ENCODE measurements around the gene CXCL9.
A peak's percentile ranks its signal among the peaks of the same experiment; 100 is the strongest.

CXCL9 gene

GRCh38 chr4:75997081-75997480 is 10.2 kb downstream of the CXCL9 start:
- Histone ChIP-seq H3K79me1 (ENCODE audit: low read length) (no peaks in the 10 kb centered on the region), H4K8ac (ENCODE audit: low read depth, low read length) (no peak overlapping the region), H3K79me2 (ENCODE audit: control insufficient read depth, insufficient read depth, low read length) (no peaks in the 10 kb centered on the region), H2AK5ac (ENCODE audit: low read length) (no peak overlapping the region), H3K56ac (ENCODE audit: low read length) (no peak overlapping the region), H2BK15ac (replicated peaks; ENCODE audit: low read depth) (no peak overlapping the region), H2BK5ac (ENCODE audit: low read length) (no peak overlapping the region), H3K23ac (ENCODE audit: low read length) (no peak overlapping the region), H3K27ac (ENCODE audit: low read depth, low read length) (no peak overlapping the region), H3K4me2 (ENCODE audit: low read length) (no peak overlapping the region), H3K9ac (ENCODE audit: low read length) (no peak overlapping the region), H4K5ac (ENCODE audit: low read length) (no peak overlapping the region), H3K4me1 (ENCODE audit: control insufficient read depth, low read depth, low read length) (no peaks in the 10 kb centered on the region), H3K18ac (ENCODE audit: low read length) (no peak overlapping the region), H3K4me3 (ENCODE audit: low read length) (no peak overlapping the region), H3K4ac (ENCODE audit: low read depth, low read length) (no peak overlapping the region), H2BK120ac (ENCODE audit: low read depth, low read length) (no peak overlapping the region), H3K27me3 (ENCODE audit: insufficient read depth, low read length, poor library complexity) (no peaks in the 10 kb centered on the region), H3K36me3 (ENCODE audit: control insufficient read depth, insufficient read depth, low read length) (no peaks in the 10 kb centered on the region)
- no CpG with 5 or more reads among the region's 1 CpG for WGBS (ENCODE audit: extremely low coverage, insufficient coverage, low lambda C conversion rate)
- no peak for DNase-seq

GRCh38 chr4:75995727-75996126 is 11.6 kb downstream of the CXCL9 start:
- Histone ChIP-seq H3K4me2 (ENCODE audit: low read length) (no peak overlapping the region), H3K27me3 (ENCODE audit: insufficient read depth, low read length, poor library complexity) (no peaks in the 10 kb centered on the region), H3K79me1 (ENCODE audit: low read length) (no peaks in the 10 kb centered on the region), H3K27ac (ENCODE audit: low read depth, low read length) (no peak overlapping the region), H4K8ac (ENCODE audit: low read depth, low read length) (no peak overlapping the region), H3K4ac (ENCODE audit: low read depth, low read length) (no peak overlapping the region), H2BK15ac (replicated peaks; ENCODE audit: low read depth) (no peak overlapping the region), H3K79me2 (ENCODE audit: control insufficient read depth, insufficient read depth, low read length) (no peaks in the 10 kb centered on the region), H4K5ac (ENCODE audit: low read length) (no peak overlapping the region), H3K23ac (ENCODE audit: low read length) (no peak overlapping the region), H2BK120ac (ENCODE audit: low read depth, low read length) (no peak overlapping the region), H2AK5ac (ENCODE audit: low read length) (no peak overlapping the region), H2BK5ac (ENCODE audit: low read length) (no peak overlapping the region), H3K56ac (ENCODE audit: low read length) (no peak overlapping the region), H3K4me3 (ENCODE audit: low read length) (no peak overlapping the region), H3K36me3 (ENCODE audit: control insufficient read depth, insufficient read depth, low read length) (no peaks in the 10 kb centered on the region), H3K4me1 (ENCODE audit: control insufficient read depth, low read depth, low read length) (no peaks in the 10 kb centered on the region), H3K18ac (ENCODE audit: low read length) (no peak overlapping the region), H3K9ac (ENCODE audit: low read length) (no peak overlapping the region)
- WGBS (ENCODE audit: extremely low coverage, insufficient coverage, low lambda C conversion rate): no CpG with 5 or more reads among the region's 5 CpGs
- peak; percentile 65 for DNase-seq

GRCh38 chr4:75992462-75992861 is 14.8 kb downstream of the CXCL9 start:
- Histone ChIP-seq H3K4me1 (ENCODE audit: control insufficient read depth, low read depth, low read length) (peaks cover 2% of the 10 kb centered on the region), H3K4me2 (ENCODE audit: low read length) (no peak overlapping the region), H3K27ac (ENCODE audit: low read depth, low read length) (no peak overlapping the region), H3K18ac (ENCODE audit: low read length) (no peak overlapping the region), H2BK15ac (replicated peaks; ENCODE audit: low read depth) (no peak overlapping the region), H3K4me3 (ENCODE audit: low read length) (no peak overlapping the region), H3K79me1 (ENCODE audit: low read length) (peaks cover 6% of the 10 kb centered on the region), H3K79me2 (ENCODE audit: control insufficient read depth, insufficient read depth, low read length) (peaks cover 29% of the 10 kb centered on the region), H3K27me3 (ENCODE audit: insufficient read depth, low read length, poor library complexity) (no peaks in the 10 kb centered on the region), H2AK5ac (ENCODE audit: low read length) (no peak overlapping the region), H3K56ac (ENCODE audit: low read length) (no peak overlapping the region), H3K4ac (ENCODE audit: low read depth, low read length) (no peak overlapping the region), H4K8ac (ENCODE audit: low read depth, low read length) (no peak overlapping the region), H3K36me3 (ENCODE audit: control insufficient read depth, insufficient read depth, low read length) (no peaks in the 10 kb centered on the region), H3K23ac (ENCODE audit: low read length) (no peak overlapping the region), H2BK5ac (ENCODE audit: low read length) (no peak overlapping the region), H2BK120ac (ENCODE audit: low read depth, low read length) (no peak overlapping the region), H4K5ac (ENCODE audit: low read length) (no peak overlapping the region), H3K9ac (ENCODE audit: low read length) (no peak overlapping the region)
- no CpG with 5 or more reads among the region's 1 CpG for WGBS (ENCODE audit: extremely low coverage, insufficient coverage, low lambda C conversion rate)
- no peak for DNase-seq

- Histone ChIP-seq H3K23ac (ENCODE audit: low read length) (no peak overlapping the region), H3K4me3 (ENCODE audit: low read length) (peak overlapping the region; percentile 71), H3K56ac (ENCODE audit: low read length) (peak overlapping the region; percentile 93), H3K27ac (ENCODE audit: low read depth, low read length) (no peak overlapping the region), H3K4me1 (ENCODE audit: control insufficient read depth, low read depth, low read length) (peaks cover 2% of the 10 kb centered on the region), H4K8ac (ENCODE audit: low read depth, low read length) (no peak overlapping the region), H3K36me3 (ENCODE audit: control insufficient read depth, insufficient read depth, low read length) (no peaks in the 10 kb centered on the region), H3K79me2 (ENCODE audit: control insufficient read depth, insufficient read depth, low read length) (peaks cover 50% of the 10 kb centered on the region), H3K18ac (ENCODE audit: low read length) (peak overlapping the region; percentile 16), H2AK5ac (ENCODE audit: low read length) (no peak overlapping the region), H3K9ac (ENCODE audit: low read length) (peak overlapping the region; percentile 90), H3K79me1 (ENCODE audit: low read length) (peaks cover 20% of the 10 kb centered on the region), H3K27me3 (ENCODE audit: insufficient read depth, low read length, poor library complexity) (no peaks in the 10 kb centered on the region), H3K4ac (ENCODE audit: low read depth, low read length) (no peak overlapping the region), H4K5ac (ENCODE audit: low read length) (no peak overlapping the region), H2BK120ac (ENCODE audit: low read depth, low read length) (no peak overlapping the region), H2BK15ac (replicated peaks; ENCODE audit: low read depth) (no peak overlapping the region), H2BK5ac (ENCODE audit: low read length) (no peak overlapping the region), H3K4me2 (ENCODE audit: low read length) (peak overlapping the region; percentile 60)
- no CpG with 5 or more reads among the region's 20 CpGs for WGBS (ENCODE audit: extremely low coverage, insufficient coverage, low lambda C conversion rate)
- DNase-seq: no peak
Observed at GRCh38 chr4:75989846-75990528, 17.3 kb downstream of the CXCL9 start.

GRCh38 chr4:75985116-75985515 is 22.2 kb downstream of the CXCL9 start:
- WGBS (ENCODE audit: extremely low coverage, insufficient coverage, low lambda C conversion rate): no CpG with 5 or more reads among the region's 3 CpGs
- Histone ChIP-seq H3K9ac (ENCODE audit: low read length) (no peak overlapping the region), H3K79me1 (ENCODE audit: low read length) (peaks cover 24% of the 10 kb centered on the region), H2BK5ac (ENCODE audit: low read length) (no peak overlapping the region), H3K4me2 (ENCODE audit: low read length) (no peak overlapping the region), H3K27ac (ENCODE audit: low read depth, low read length) (no peak overlapping the region), H2BK15ac (replicated peaks; ENCODE audit: low read depth) (no peak overlapping the region), H3K56ac (ENCODE audit: low read length) (no peak overlapping the region), H2BK120ac (ENCODE audit: low read depth, low read length) (no peak overlapping the region), H3K4me3 (ENCODE audit: low read length) (no peak overlapping the region), H3K79me2 (ENCODE audit: control insufficient read depth, insufficient read depth, low read length) (peaks cover 56% of the 10 kb centered on the region), H3K27me3 (ENCODE audit: insufficient read depth, low read length, poor library complexity) (no peaks in the 10 kb centered on the region), H4K5ac (ENCODE audit: low read length) (no peak overlapping the region), H3K18ac (ENCODE audit: low read length) (no peak overlapping the region), H4K8ac (ENCODE audit: low read depth, low read length) (no peak overlapping the region), H3K23ac (ENCODE audit: low read length) (no peak overlapping the region), H3K4ac (ENCODE audit: low read depth, low read length) (no peak overlapping the region), H2AK5ac (ENCODE audit: low read length) (no peak overlapping the region), H3K4me1 (ENCODE audit: control insufficient read depth, low read depth, low read length) (peaks cover 2% of the 10 kb centered on the region), H3K36me3 (ENCODE audit: control insufficient read depth, insufficient read depth, low read length) (no peaks in the 10 kb centered on the region)
- no peak for DNase-seq

- H3K36me3 ChIP-seq (ENCODE audit: control insufficient read depth, insufficient read depth, low read length): peaks cover 7% of the 10 kb centered on the region
- no CpG with 5 or more reads among the region's 4 CpGs for WGBS (ENCODE audit: extremely low coverage, insufficient coverage, low lambda C conversion rate)
Observed at GRCh38 chr4:75980576-75980975, 26.7 kb downstream of the CXCL9 start.

More at GRCh38 chr4:75980576-75980975, 26.7 kb downstream of the CXCL9 start:
- Histone ChIP-seq H2AK5ac (ENCODE audit: low read length) (no peak overlapping the region), H3K18ac (ENCODE audit: low read length) (no peak overlapping the region), H3K4me1 (ENCODE audit: control insufficient read depth, low read depth, low read length) (no peaks in the 10 kb centered on the region), H3K79me2 (ENCODE audit: control insufficient read depth, insufficient read depth, low read length) (peaks cover 17% of the 10 kb centered on the region), H3K4ac (ENCODE audit: low read depth, low read length) (no peak overlapping the region), H2BK15ac (replicated peaks; ENCODE audit: low read depth) (no peak overlapping the region), H3K27ac (ENCODE audit: low read depth, low read length) (no peak overlapping the region), H3K56ac (ENCODE audit: low read length) (no peak overlapping the region), H3K4me3 (ENCODE audit: low read length) (no peak overlapping the region), H3K4me2 (ENCODE audit: low read length) (no peak overlapping the region), H3K23ac (ENCODE audit: low read length) (no peak overlapping the region), H3K79me1 (ENCODE audit: low read length) (peaks cover 12% of the 10 kb centered on the region), H3K9ac (ENCODE audit: low read length) (no peak overlapping the region), H4K8ac (ENCODE audit: low read depth, low read length) (no peak overlapping the region), H2BK120ac (ENCODE audit: low read depth, low read length) (no peak overlapping the region), H4K5ac (ENCODE audit: low read length) (no peak overlapping the region), H3K27me3 (ENCODE audit: insufficient read depth, low read length, poor library complexity) (no peaks in the 10 kb centered on the region), H2BK5ac (ENCODE audit: low read length) (no peak overlapping the region)
- DNase-seq: no peak
